Liver (tissue), 9 donors: ENCODE measurements around the gene SLC22A3. TPM values are rescaled to one million over a fixed set of nuclear protein-coding genes. Genes with fewer than 3 reads are reported as not detected.

Experiments
- DNase-seq: peaks from one replicate; pipeline ENCODE4 v3.0.0-alpha.2; 2017; ENCODE audit warnings: low spot score
- H3K27ac ChIP-seq, 2 donors: one replicate each; pipeline ENCODE4 v1.7.0; 2013; ENCODE audit warnings: inconsistent platforms in 2 of 2, low read length in 2 of 2, control low read depth in 1 of 2, low read depth in 1 of 2, mild to moderate bottlenecking in 1 of 2
- H3K27me3 ChIP-seq, 4 donors: one replicate each; pipeline versions ENCODE4 v1.6.1 to v1.7.0; 2013; ENCODE audit warnings: low read length in 3 of 4, inconsistent platforms in 1 of 4, mild to moderate bottlenecking in 1 of 4, moderate library complexity in 1 of 4; ENCODE audit not compliant: control insufficient read depth in 4 of 4, insufficient read depth in 4 of 4
- H3K36me3 ChIP-seq, 4 donors: one replicate each; pipeline versions ENCODE4 v1.6.1 to v1.7.0; 2013; ENCODE audit warnings: low read length in 3 of 4, mild to moderate bottlenecking in 3 of 4, low read depth in 1 of 4, moderate library complexity in 1 of 4; ENCODE audit not compliant: control insufficient read depth in 4 of 4, insufficient read depth in 3 of 4
- H3K4me1 ChIP-seq, 4 donors: one replicate each; pipeline versions ENCODE4 v1.6.1 to v1.7.0; 2013; ENCODE audit warnings: low read length in 3 of 4, mild to moderate bottlenecking in 3 of 4, moderate library complexity in 1 of 4; ENCODE audit not compliant: control insufficient read depth in 4 of 4, insufficient read depth in 4 of 4
- H3K4me3 ChIP-seq, 3 donors: one replicate each; pipeline versions ENCODE4 v1.6.1 to v1.7.0; 2013; ENCODE audit warnings: low read length in 3 of 3, control low read depth in 1 of 3, low read depth in 1 of 3, mild to moderate bottlenecking in 1 of 3
- H3K9ac ChIP-seq, 2 donors: one replicate each; pipeline ENCODE4 v1.7.0; 2013; ENCODE audit warnings: low read length in 2 of 2, mild to moderate bottlenecking in 2 of 2, moderate library complexity in 2 of 2, control low read depth in 1 of 2, low read depth in 1 of 2
- H3K9me3 ChIP-seq, 4 donors: one replicate each; pipeline versions ENCODE4 v1.6.1 to v1.7.0; 2013; ENCODE audit warnings: low read length in 3 of 4; ENCODE audit not compliant: control insufficient read depth in 4 of 4
- ATF3 ChIP-seq: IDR thresholded peaks from 2 replicates; pipeline ENCODE4 v1.6.1; 2016; ENCODE audit warnings: antibody characterized with exemption
- CTCF ChIP-seq: fragments of 150-350 bp; IDR thresholded peaks from 2 replicates; pipeline ENCODE4 v1.5.1; 2017; ENCODE audit warnings: improper control_type of control experiment, low read depth, low read length; ENCODE audit not compliant: missing input control
- EGR1 ChIP-seq, 2 donors: IDR thresholded peaks; 2 replicates each; pipeline ENCODE4 v1.6.1; 2016 to 2018; ENCODE audit warnings: antibody characterized with exemption in 2 of 2, low read depth in 2 of 2
- FOXA1 ChIP-seq: IDR thresholded peaks from 2 replicates; pipeline ENCODE4 v1.6.1; 2016; ENCODE audit warnings: antibody characterized with exemption
- FOXA2 ChIP-seq: IDR thresholded peaks from 2 replicates; pipeline ENCODE4 v1.6.1; 2016; ENCODE audit warnings: antibody characterized with exemption
- GABPA ChIP-seq, 2 donors: IDR thresholded peaks in 1 of 2; conservative IDR thresholded peaks in 1 of 2; 2 replicates each; pipeline ENCODE4 v1.6.1; 2016; ENCODE audit warnings: antibody characterized with exemption in 2 of 2, mild to moderate bottlenecking in 1 of 2, moderate library complexity in 1 of 2
- HNF4A ChIP-seq, 2 donors: conservative IDR thresholded peaks; 2 replicates each; pipeline ENCODE4 v1.6.1; 2016; ENCODE audit warnings: antibody characterized with exemption in 2 of 2, mild to moderate bottlenecking in 2 of 2
- HNF4G ChIP-seq: IDR thresholded peaks from 2 replicates; pipeline ENCODE4 v1.6.1; 2016; ENCODE audit warnings: antibody characterized with exemption
- JUND ChIP-seq, 2 donors: IDR thresholded peaks; 2 replicates each; pipeline ENCODE4 v1.6.1; 2016; ENCODE audit warnings: antibody characterized with exemption in 2 of 2
- MAX ChIP-seq: IDR thresholded peaks from 2 replicates; pipeline ENCODE4 v1.6.1; 2016; ENCODE audit warnings: antibody characterized with exemption
- NR2F2 ChIP-seq: IDR thresholded peaks from 2 replicates; pipeline ENCODE4 v1.6.1; 2016; ENCODE audit warnings: antibody characterized with exemption
- RAD21 ChIP-seq, 2 donors: IDR thresholded peaks; 2 replicates each; pipeline ENCODE4 v1.6.1; 2016; ENCODE audit warnings: antibody characterized with exemption in 2 of 2, mild to moderate bottlenecking in 2 of 2
- RXRA ChIP-seq, 2 donors: IDR thresholded peaks; 2 replicates each; pipeline ENCODE4 v1.6.1; 2017 to 2018; ENCODE audit warnings: antibody characterized with exemption in 2 of 2, mild to moderate bottlenecking in 1 of 2
- SP1 ChIP-seq: IDR thresholded peaks from 2 replicates; pipeline ENCODE4 v1.6.1; 2018; ENCODE audit warnings: antibody characterized with exemption, mild to moderate bottlenecking
- TAF1 ChIP-seq: conservative IDR thresholded peaks from 2 replicates; pipeline ENCODE4 v1.6.1; 2016; ENCODE audit warnings: antibody characterized with exemption, mild to moderate bottlenecking
- YY1 ChIP-seq: IDR thresholded peaks from 2 replicates; pipeline ENCODE4 v1.6.1; 2016; ENCODE audit warnings: antibody characterized with exemption, mild to moderate bottlenecking
- ZBTB33 ChIP-seq: IDR thresholded peaks from 2 replicates; pipeline ENCODE4 v1.6.1; 2016; ENCODE audit warnings: antibody characterized with exemption
- WGBS: extraction: QIAGEN DNeasy Blood & Tissue Kit; methylation state at CpG from one replicate; pipeline ENCODE4 v1.1.7; 2013; 5-methylcytosine and 5-hydroxymethylcytosine counted together
- polyA plus RNA-seq, 2 donors: library from polyadenylated mRNA; stranded (reverse) in 1 of 2; unstranded in 1 of 2; fragments of 200-250 nt in 1 of 2; fragments of >200 nt in 1 of 2; fragmentation: Nextera tagmentation in 1 of 2; extraction: Ambion mirVana in 1 of 2; gene quantifications; one replicate each; pipeline versions ENCODE4 v1.2.1 to v1.2.3, GENCODE V29; 2013 to 2015
- total RNA-seq, 2 donors: library from RNA; depleted of rRNA; stranded (reverse); fragments of >200 nt; gene quantifications; one replicate each; pipeline ENCODE4 v1.2.3, GENCODE V29; 2014
- TF ChIP-seq, protein P1 (sequence below): IDR thresholded peaks from 2 replicates; pipeline ENCODE4 v1.6.1; 2016; ENCODE audit warnings: antibody characterized with exemption, mild to moderate bottlenecking
- donor health status: healthy.
- donor health status: healthy.
- donor health status: healthy.
- donor health status: healthy.
- donor health status: healthy.

Gene SLC22A3
- total and polyA plus RNA-seq, 4 donors = 7.6 to 40.9 (median 19.4) TPM

GRCh38 chr6:160462551-160463109, 114.5 kb downstream of the SLC22A3 start:
- Histone ChIP-seq H3K27ac (no peak overlapping the region), H3K27me3 (no peaks in the 10 kb centered on the region), H3K9me3 (no peaks in the 10 kb centered on the region), H3K36me3 (peaks cover 0 to 13% (median 10%) of the 10 kb centered on the region in 4 donors), H3K9ac (no peak overlapping the region), H3K4me1 (no peaks in the 10 kb centered on the region), H3K4me3 (no peak overlapping the region)
- WGBS = 82% methylated on average over 3 of the region's 3 CpGs
- DNase-seq = no peak
- no peak for TF ChIP-seq GABPA (IDR thresholded peaks at IDR 0.05 in 1 of 2, conservative IDR thresholded peaks at IDR 0.05 in 1 of 2)
- TF ChIP-seq NR2F2 = no peak
- no peak for TF ChIP-seq RAD21 (IDR thresholded peaks at IDR 0.05)
- no peak for TF ChIP-seq SP1
- TF ChIP-seq, protein P1, sequence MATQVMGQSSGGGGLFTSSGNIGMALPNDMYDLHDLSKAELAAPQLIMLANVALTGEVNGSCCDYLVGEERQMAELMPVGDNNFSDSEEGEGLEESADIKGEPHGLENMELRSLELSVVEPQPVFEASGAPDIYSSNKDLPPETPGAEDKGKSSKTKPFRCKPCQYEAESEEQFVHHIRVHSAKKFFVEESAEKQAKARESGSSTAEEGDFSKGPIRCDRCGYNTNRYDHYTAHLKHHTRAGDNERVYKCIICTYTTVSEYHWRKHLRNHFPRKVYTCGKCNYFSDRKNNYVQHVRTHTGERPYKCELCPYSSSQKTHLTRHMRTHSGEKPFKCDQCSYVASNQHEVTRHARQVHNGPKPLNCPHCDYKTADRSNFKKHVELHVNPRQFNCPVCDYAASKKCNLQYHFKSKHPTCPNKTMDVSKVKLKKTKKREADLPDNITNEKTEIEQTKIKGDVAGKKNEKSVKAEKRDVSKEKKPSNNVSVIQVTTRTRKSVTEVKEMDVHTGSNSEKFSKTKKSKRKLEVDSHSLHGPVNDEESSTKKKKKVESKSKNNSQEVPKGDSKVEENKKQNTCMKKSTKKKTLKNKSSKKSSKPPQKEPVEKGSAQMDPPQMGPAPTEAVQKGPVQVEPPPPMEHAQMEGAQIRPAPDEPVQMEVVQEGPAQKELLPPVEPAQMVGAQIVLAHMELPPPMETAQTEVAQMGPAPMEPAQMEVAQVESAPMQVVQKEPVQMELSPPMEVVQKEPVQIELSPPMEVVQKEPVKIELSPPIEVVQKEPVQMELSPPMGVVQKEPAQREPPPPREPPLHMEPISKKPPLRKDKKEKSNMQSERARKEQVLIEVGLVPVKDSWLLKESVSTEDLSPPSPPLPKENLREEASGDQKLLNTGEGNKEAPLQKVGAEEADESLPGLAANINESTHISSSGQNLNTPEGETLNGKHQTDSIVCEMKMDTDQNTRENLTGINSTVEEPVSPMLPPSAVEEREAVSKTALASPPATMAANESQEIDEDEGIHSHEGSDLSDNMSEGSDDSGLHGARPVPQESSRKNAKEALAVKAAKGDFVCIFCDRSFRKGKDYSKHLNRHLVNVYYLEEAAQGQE = no peak
- no peak for TF ChIP-seq TAF1
- no peak for TF ChIP-seq FOXA2
- TF ChIP-seq EGR1 (IDR thresholded peaks at IDR 0.05; ENCODE audit: low read depth in 2 of 2) = no peak
- TF ChIP-seq HNF4A (conservative IDR thresholded peaks at IDR 0.05) = no peak
- TF ChIP-seq HNF4G = no peak
- no peak for TF ChIP-seq ATF3
- no peak for TF ChIP-seq CTCF
- no peak for TF ChIP-seq JUND (IDR thresholded peaks at IDR 0.05)
- no peak for TF ChIP-seq YY1
- no peak for TF ChIP-seq MAX
- TF ChIP-seq ZBTB33 = no peak
- no peak for TF ChIP-seq RXRA (IDR thresholded peaks at IDR 0.05)
- TF ChIP-seq FOXA1 = no peak
